Mesodermal cell (in vitro differentiated cells): ENCODE measurements around the gene COTL1.
"Not testable (repeated sequence)": the region's sequence is repeated elsewhere in the genome, so short reads cannot be mapped to it uniquely, and the experiment has no call there.

Experiments used
- H3K27ac ChIP-seq: 2 replicates; pipeline ENCODE4 v1.7.0; 2013; ENCODE audit warnings: mild to moderate bottlenecking, low read depth, low read length, moderate library complexity; ENCODE audit not compliant: severe bottlenecking
- H3K36me3 ChIP-seq: 2 replicates; pipeline ENCODE4 v1.7.1; 2013; ENCODE audit warnings: mild to moderate bottlenecking, low read length, moderate library complexity; ENCODE audit not compliant: control insufficient read depth, insufficient read depth
- H3K4me1 ChIP-seq: one replicate; pipeline ENCODE4 v1.7.1; 2013; ENCODE audit warnings: mild to moderate bottlenecking, low read length; ENCODE audit not compliant: insufficient read depth, control insufficient read depth, poor library complexity, severe bottlenecking
- H3K4me3 ChIP-seq: 2 replicates; pipeline ENCODE4 v1.7.0; 2013; ENCODE audit warnings: low read length, control low read depth, mild to moderate bottlenecking; ENCODE audit not compliant: insufficient read depth, poor library complexity, severe bottlenecking; ENCODE audit errors: extremely low read depth
- H3K9me3 ChIP-seq: 2 replicates; pipeline ENCODE4 v1.7.1; 2013; ENCODE audit warnings: mild to moderate bottlenecking, low read length, moderate library complexity; ENCODE audit not compliant: control insufficient read depth
- WGBS, 2 experiments: methylation state at CpG; one replicate each; pipeline ENCODE4 v1.1.5; 2013; ENCODE audit warnings: missing lambda C conversion rate in 2 of 2; ENCODE audit not compliant: insufficient coverage in 2 of 2; 5-methylcytosine and 5-hydroxymethylcytosine counted together

Gene COTL1

DNA sequence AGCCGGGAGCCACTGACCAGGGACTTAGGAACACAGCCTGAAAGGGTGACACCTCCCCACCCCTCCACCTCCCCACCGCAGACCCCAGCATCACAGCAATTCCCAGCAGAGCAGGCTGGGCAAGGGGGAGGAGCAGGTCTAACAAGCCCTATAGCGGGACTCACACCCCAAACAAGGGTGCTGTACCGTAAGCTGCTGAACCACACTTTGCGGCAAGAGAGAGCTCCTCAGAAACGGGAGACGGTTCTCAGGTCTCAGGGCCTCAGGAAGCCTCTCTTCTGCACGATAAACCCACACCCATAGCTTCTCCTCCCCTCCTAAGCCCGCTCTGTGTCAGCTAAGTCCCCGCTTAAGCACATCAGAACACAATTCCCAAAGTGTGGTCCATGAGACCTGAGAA, 11.7 kb upstream of the COTL1 start:
- Histone ChIP-seq H3K27ac (no peak overlapping the region), H3K36me3 (no peaks in the 10 kb centered on the region), H3K4me3 (no peak overlapping the region), H3K4me1 (no peaks in the 10 kb centered on the region), H3K9me3 (no peaks in the 10 kb centered on the region)
- WGBS, 2 experiments: 80 to 85% methylated on average over 4 to 6 of the region's 10 CpGs

DNA sequence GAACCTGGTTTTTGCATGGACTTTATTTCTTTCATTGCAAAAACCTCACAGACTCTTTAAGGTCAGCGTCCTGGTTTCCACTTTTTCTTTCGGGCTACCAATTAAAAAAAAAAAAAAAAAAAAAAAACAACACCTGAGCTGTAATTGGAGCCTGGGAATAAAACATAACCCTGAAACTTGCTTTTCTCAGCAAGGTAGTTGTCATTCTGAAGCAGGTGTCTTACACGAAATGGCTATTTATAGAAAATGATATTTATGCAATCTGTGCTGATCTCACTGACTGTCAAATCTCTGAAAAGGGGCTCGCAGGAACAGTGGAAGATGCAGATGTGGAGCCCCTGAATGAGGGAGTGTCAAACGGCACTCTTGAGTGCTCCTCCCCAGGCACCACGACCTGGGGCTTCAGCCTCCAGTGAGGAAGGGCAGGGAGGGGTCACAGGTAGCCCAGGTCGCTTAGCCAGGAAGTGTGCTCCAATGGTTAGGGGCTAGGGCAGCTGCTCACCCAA, 10.4 kb upstream of the COTL1 start:
- H3K36me3 ChIP-seq: no peaks in the 10 kb centered on the region
- no peak overlapping the region for H3K4me3 ChIP-seq
- H3K27ac ChIP-seq: no peak overlapping the region
- H3K4me1 ChIP-seq: no peaks in the 10 kb centered on the region
- WGBS, 2 experiments: 65 to 86% methylated on average over 5 to 7 of the region's 7 CpGs
- no peaks in the 10 kb centered on the region for H3K9me3 ChIP-seq

GRCh38 chr16:84625556-84625955, 7.7 kb upstream of the COTL1 start:
- H3K36me3 ChIP-seq: no peaks in the 10 kb centered on the region

GRCh38 chr16:84620913-84621312, 3.0 kb upstream of the COTL1 start:
- WGBS, 2 experiments: 95 to 98% methylated on average over 5 to 9 of the region's 10 CpGs
- H3K4me3 ChIP-seq, H3K36me3 ChIP-seq, H3K9me3 ChIP-seq, H3K27ac ChIP-seq: not testable (repeated sequence)
- H3K4me1 ChIP-seq: peaks cover 13% of the 10 kb centered on the region

More at GRCh38 chr16:84625556-84625955, 7.7 kb upstream of the COTL1 start:
- no peaks in the 10 kb centered on the region for H3K9me3 ChIP-seq
- no peak overlapping the region for H3K4me3 ChIP-seq
- H3K4me1 ChIP-seq: peaks cover 4% of the 10 kb centered on the region
- WGBS, 2 experiments: 90 to 100% methylated on average over 1 to 6 of the region's 6 CpGs
- no peak overlapping the region for H3K27ac ChIP-seq

DNA sequence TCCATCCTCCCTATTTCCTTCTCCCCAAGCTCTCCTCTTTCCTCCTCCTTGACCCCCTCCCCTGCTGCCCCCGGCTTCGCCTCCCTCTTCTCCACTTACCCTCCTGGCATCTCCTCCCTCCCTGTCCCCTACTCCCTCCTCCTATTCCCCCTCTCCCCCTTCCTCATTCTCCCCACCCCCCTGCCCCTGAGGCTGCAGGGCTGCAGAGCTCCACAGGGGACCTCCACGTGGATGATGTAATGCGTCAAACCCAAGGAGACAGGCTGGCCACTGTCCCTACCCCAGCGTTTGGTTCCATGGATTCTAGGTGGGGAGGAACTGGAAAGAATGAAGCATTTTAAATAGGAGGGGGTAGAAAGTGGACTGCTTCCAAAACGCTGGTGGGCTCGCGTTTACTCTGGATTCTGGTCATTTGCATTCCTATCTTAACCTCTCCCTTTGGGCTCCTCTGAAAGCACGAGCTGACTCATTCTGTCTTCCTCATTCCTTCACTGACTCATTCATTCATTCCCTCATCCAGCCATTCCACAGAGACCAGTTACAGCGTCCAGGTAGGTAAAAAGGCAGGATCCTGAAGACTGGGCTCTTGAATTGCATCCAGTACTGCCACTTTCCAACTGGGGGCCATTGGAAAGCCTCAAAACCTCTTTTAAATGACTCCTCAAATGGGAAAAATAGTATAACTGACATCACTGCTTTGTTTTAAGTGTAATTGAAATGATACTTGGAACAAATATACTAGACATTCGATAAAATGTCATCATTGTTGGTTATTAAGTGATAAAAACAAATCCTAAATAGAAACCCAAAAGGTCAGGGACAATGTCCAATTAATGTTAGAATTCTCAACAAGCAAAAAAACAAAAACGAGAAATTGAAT, 943 bp upstream of the COTL1 start:
- peaks cover 33% of the 10 kb centered on the region for H3K4me1 ChIP-seq
- peaks cover 23% of the 10 kb centered on the region for H3K36me3 ChIP-seq
- no peaks in the 10 kb centered on the region for H3K9me3 ChIP-seq
- 1 to 3% methylated on average over 6 to 10 of the region's 12 CpGs for WGBS, 2 experiments
- peak overlapping the region; percentile 98 for H3K27ac ChIP-seq
- H3K4me3 ChIP-seq: peak overlapping the region; percentile 14

DNA sequence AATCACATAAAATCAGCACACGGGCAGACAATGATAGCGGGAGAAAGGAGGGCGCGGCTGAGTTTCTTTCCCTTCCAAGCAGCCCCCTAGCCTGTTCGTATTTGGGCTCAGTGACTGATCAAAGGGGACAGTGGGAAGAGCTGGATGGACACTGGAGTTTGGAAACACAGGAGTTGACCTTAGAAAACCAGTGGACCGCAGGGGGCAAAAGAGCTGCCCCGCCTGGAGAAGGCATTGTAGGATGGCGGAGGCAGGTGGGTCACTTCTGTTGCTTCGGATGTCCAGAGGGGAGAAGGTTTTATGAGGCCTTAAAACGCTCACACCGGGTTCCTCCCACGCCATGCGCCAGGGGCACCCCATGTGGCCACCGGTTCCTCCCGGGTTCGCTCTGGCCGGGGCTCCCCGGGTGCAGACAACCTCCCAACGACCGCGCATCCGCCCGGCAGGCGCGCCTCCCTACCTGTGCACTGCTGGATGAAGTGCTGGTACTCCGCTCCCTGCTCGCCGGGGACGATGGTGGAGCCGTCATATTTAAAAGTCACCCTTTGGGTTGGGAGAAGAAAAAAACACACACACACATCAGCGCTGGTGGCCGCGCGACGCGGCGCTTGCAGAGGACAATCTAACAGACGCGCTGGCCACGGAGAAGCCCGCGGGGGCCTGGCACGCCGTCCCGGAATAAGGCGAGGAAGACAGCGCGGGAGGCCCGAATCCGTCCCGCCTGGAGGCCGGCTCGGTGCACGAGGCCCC, 662 bp downstream of the COTL1 start:
- Histone ChIP-seq H3K4me1 (peaks cover 34% of the 10 kb centered on the region), H3K4me3 (peak overlapping the region; percentile 81), H3K9me3 (no peaks in the 10 kb centered on the region), H3K36me3 (peaks cover 35% of the 10 kb centered on the region), H3K27ac (no peak overlapping the region)
- 0 to 2% methylated on average over 29 to 39 of the region's 54 CpGs for WGBS, 2 experiments

DNA sequence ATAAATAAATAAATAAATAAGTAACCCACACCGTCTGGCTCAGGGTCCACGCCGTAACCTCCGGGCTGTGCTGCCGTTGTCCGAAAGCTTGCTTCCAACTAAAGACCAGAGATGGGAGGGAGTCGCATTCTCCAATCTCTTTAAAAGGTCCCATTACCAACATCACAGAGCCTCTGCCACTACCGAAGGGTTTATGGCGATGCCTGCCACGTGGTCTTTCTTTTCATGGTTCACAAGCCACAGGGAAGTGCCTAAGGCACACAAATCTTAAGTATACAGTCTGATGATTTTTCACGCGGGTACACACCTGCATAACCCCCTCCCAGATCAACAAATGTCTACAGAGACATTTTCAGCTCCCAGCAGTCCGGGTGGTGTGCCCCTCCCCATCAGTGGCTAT, 1.4 kb downstream of the COTL1 start:
- H3K9me3 ChIP-seq: no peaks in the 10 kb centered on the region
- peaks cover 34% of the 10 kb centered on the region for H3K4me1 ChIP-seq
- no peak overlapping the region for H3K27ac ChIP-seq
- peaks cover 42% of the 10 kb centered on the region for H3K36me3 ChIP-seq
- 19 to 30% methylated on average over 9 to 13 of the region's 13 CpGs for WGBS, 2 experiments
- peak overlapping the region; percentile 81 for H3K4me3 ChIP-seq

DNA sequence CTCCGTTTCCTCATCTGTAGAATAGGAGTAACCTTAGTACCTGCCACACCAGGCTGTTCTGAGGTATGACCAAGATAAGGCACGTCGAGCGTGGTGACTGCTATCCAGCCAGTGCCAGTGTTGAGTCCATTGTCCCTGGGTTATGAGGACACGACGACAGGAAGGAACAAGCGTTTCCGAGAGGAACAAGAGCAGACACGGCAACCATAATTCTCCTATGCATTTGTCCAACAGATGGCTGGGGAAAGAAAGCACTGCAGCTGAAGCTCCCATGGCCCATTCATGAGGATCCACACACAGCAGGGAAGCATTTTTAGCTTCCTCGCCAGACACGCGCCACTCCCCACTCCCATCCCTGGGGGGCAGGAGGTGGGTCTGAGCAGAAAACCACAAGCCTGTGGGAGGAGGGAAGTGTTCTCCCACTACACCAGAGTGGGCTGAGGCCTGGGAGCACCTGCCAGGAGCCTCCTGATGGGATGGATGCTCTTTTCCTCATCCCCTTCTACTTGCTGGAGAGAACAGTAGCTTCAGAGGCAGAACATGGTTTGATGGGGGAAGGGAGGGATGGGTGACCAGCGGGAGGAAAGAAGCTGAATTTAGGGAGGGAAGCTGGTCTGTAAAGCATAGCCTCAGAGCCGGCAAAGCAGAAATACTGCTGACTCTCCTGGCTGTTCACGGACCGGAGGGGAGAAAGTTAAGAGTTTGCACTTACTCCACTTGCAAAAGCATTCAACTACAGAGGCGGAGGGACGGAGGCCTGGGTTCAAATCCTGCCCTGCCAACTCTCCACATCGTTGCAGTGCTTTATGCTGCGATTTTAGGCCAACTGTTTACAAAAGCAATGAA, 2.7 kb downstream of the COTL1 start:
- Histone ChIP-seq H3K4me3 (peak overlapping the region; percentile 81), H3K27ac (no peak overlapping the region), H3K36me3 (peaks cover 55% of the 10 kb centered on the region), H3K9me3 (no peaks in the 10 kb centered on the region), H3K4me1 (peaks cover 30% of the 10 kb centered on the region)
- 86 to 87% methylated on average over 15 to 16 of the region's 20 CpGs for WGBS, 2 experiments

DNA sequence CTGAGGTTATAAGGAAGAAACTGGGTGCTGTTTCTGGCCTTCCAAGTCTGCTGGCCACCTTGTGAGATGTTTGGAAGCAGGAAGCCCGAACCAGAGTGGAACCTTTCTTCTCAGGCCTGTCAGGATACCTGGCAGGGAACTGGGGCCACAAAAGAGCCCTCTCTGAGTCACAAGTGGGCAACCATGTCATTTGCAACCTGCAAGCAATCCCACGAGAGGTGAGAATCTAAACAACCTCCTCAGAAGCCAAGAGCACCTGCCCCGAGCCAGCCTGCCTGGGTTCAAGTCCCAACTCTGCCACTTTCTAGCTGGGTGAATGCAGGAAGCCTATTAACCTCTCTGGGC, 3.3 kb downstream of the COTL1 start:
- H3K36me3 ChIP-seq: peaks cover 61% of the 10 kb centered on the region
- 82 to 94% methylated on average over 3 of the region's 3 CpGs for WGBS, 2 experiments
- no peak overlapping the region for H3K4me3 ChIP-seq
- peaks cover 30% of the 10 kb centered on the region for H3K4me1 ChIP-seq
- H3K9me3 ChIP-seq: no peaks in the 10 kb centered on the region
- peak overlapping the region; percentile 36 for H3K27ac ChIP-seq

DNA sequence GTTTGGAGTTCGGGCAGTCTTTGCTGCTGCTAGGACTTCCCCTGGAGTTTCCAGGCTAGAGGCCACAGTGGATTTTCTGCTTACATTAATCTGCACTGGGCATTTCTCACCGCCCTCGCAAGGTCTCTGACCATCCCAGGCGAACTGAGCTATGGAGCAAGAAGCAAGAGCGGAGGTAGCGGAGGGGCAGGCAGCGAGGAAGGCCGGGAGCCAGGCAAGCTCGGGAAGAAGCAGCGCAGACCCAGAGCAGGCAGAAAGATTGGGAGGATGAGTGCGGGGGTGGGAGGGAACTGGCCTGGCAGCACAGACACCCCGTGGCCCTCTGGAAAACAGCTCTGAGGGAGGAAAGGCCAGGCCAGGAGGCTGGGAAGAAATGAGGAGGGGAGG, 3.8 kb downstream of the COTL1 start:
- H3K27ac ChIP-seq: peak overlapping the region; percentile 36
- H3K9me3 ChIP-seq: no peaks in the 10 kb centered on the region
- peaks cover 25% of the 10 kb centered on the region for H3K4me1 ChIP-seq
- no peak overlapping the region for H3K4me3 ChIP-seq
- 80 to 82% methylated on average over 11 to 12 of the region's 12 CpGs for WGBS, 2 experiments
- peaks cover 67% of the 10 kb centered on the region for H3K36me3 ChIP-seq
